Left lung (tissue), 10 donors: ENCODE data around the gene EPS8. TPM values are rescaled to one million over a fixed set of nuclear protein-coding genes. Genes with fewer than 3 reads are reported as not detected.

Experiments
- ATAC-seq: fragments of 200-7000 bp; cut with Tn5 transposase; one replicate; pipeline ENCODE4 v1.9.1; 2020; ENCODE audit warnings: moderate library complexity
- DNase-seq, 4 donors: peaks; one replicate each; pipeline ENCODE4 v3.0.0-alpha.2; 2013 to 2020
- H3K27ac ChIP-seq, 2 donors: fragments of 200-600 bp; sonication (generic) in 1 of 2; one replicate each; pipeline versions ENCODE4 v1.5.0 to v1.8.0; 2020 to 2021
- H3K27me3 ChIP-seq, 2 donors: fragments of 200-600 bp; sonication (generic) in 1 of 2; one replicate each; pipeline versions ENCODE4 v1.5.0 to v1.8.0; 2020 to 2021
- H3K36me3 ChIP-seq, 2 donors: fragments of 200-600 bp; sonication (generic) in 1 of 2; one replicate each; pipeline versions ENCODE4 v1.5.0 to v1.8.0; 2020 to 2021
- H3K4me1 ChIP-seq, 2 donors: fragments of 200-600 bp; one replicate each; pipeline ENCODE4 v1.8.0; 2021
- H3K4me3 ChIP-seq, 2 donors: fragments of 200-600 bp; sonication (generic) in 1 of 2; one replicate each; pipeline versions ENCODE4 v1.5.0 to v1.8.0; 2020 to 2021; ENCODE audit warnings: mild to moderate bottlenecking in 1 of 2
- H3K9me3 ChIP-seq, 2 donors: fragments of 200-600 bp; sonication (generic) in 1 of 2; one replicate each; pipeline versions ENCODE4 v1.5.0 to v1.8.0; 2020 to 2021
- CTCF ChIP-seq, 2 donors: fragments of 200-600 bp; sonication (generic) in 1 of 2; IDR thresholded peaks; one replicate each; pipeline versions ENCODE4 v1.5.0 to v1.8.0; 2021; ENCODE audit warnings: antibody characterized with exemption in 2 of 2
- intact Hi-C, 2 donors: fragments of 100-400 bp; cut with DNase I; formaldehyde crosslinking; loops; one replicate each; pipeline versions ENCODE4 v1.11.2 to v1.14.2; 2022
- polyA plus RNA-seq, 6 donors: library from polyadenylated mRNA; unstranded; fragments of 120-200 nt; gene quantifications; one replicate each; pipeline ENCODE4 v1.2.1, GENCODE V29; 2013; ENCODE audit not compliant: insufficient read length in 6 of 6
- total RNA-seq, 2 donors: library from RNA; stranded (reverse); fragmentation: NEBNext Ultra II Directional; extraction: Animal tissue kit (Norgen Biotek cat#: 25700); gene quantifications; one replicate each; pipeline ENCODE4 v1.2.1, GENCODE V29; 2021
- donor health status: DM: no; HTN: yes; CAD: no.
- donor health status: DM: no; HTN: no; CAD: no.

The EPS8 gene
- total and polyA plus RNA-seq, 8 donors, result 29.0 to 64.8 (median 42.6) TPM

GRCh38 chr12:15782667-15783066, 6.5 kb downstream of the EPS8 start:
- no peak for TF ChIP-seq CTCF (IDR thresholded peaks at IDR 0.05)
- intact Hi-C loops, result no loop called here
- Histone ChIP-seq H3K27me3 (peaks cover 0 to 19% of the 10 kb centered on the region in 2 donors), H3K4me3 (no peak overlapping the region), H3K36me3 (no peaks in the 10 kb centered on the region), H3K4me1 (peaks cover 4 to 6% of the 10 kb centered on the region in 2 donors), H3K27ac (no peak overlapping the region), H3K9me3 (no peaks in the 10 kb centered on the region)
- no peak for ATAC-seq
- DNase-seq, result no peak

DNA sequence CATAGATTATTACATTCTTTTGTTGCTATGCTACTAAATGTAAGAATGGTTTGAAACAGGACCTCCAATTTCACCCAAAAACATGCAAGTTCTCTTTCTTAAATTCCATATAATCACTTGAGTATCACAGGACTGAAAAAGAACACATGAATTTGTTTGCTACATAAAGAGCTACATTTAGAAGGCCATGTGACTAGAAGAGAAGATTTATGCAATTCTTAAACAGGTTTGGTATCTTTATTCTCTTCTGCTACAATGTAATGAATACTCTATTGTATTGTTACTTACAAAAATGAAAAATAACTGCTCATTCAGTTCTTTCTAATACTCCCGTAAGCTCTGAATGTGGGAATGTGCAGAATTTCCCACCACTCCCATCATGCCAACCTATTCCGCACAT, 9.3 kb downstream of the EPS8 start:
- Histone ChIP-seq H3K27me3 (no peaks in the 10 kb centered on the region), H3K36me3 (no peaks in the 10 kb centered on the region), H3K4me1 (peaks cover 4 to 6% of the 10 kb centered on the region in 2 donors), H3K27ac (no peak overlapping the region), H3K9me3 (no peaks in the 10 kb centered on the region), H3K4me3 (no peak overlapping the region)
- no peak for TF ChIP-seq CTCF (IDR thresholded peaks at IDR 0.05)
- intact Hi-C loops, result no loop called here
- ATAC-seq (no peak), DNase-seq (no peak)

DNA sequence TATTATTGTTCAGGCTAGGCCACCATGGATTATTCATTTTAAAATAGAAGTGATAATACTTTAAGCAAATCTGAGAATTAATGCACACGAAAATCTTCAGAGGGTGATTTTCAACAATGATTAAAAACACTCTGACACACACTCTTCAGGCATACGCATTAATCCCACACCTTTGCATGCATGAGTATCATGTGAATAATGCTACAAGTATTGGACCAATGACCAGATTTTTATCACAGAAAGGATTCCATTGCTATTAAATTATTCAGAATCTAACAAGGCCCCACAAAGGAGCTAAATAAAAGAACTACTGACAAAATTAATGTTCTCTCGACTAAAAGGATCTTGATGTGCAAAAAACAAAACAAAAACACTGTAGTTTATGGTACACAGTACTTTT, 11.1 kb downstream of the EPS8 start:
- H3K9me3 ChIP-seq, result no peaks in the 10 kb centered on the region
- TF ChIP-seq CTCF (IDR thresholded peaks at IDR 0.05), result no peak
- intact Hi-C loops, result no loop called here
- H3K4me1 ChIP-seq, result peaks cover 4 to 6% of the 10 kb centered on the region in 2 donors
- H3K27ac ChIP-seq, result no peak overlapping the region
- DNase-seq (no peak), ATAC-seq (no peak)
- H3K27me3 ChIP-seq, result no peaks in the 10 kb centered on the region
- no peak overlapping the region for H3K4me3 ChIP-seq
- H3K36me3 ChIP-seq, result no peaks in the 10 kb centered on the region

DNA sequence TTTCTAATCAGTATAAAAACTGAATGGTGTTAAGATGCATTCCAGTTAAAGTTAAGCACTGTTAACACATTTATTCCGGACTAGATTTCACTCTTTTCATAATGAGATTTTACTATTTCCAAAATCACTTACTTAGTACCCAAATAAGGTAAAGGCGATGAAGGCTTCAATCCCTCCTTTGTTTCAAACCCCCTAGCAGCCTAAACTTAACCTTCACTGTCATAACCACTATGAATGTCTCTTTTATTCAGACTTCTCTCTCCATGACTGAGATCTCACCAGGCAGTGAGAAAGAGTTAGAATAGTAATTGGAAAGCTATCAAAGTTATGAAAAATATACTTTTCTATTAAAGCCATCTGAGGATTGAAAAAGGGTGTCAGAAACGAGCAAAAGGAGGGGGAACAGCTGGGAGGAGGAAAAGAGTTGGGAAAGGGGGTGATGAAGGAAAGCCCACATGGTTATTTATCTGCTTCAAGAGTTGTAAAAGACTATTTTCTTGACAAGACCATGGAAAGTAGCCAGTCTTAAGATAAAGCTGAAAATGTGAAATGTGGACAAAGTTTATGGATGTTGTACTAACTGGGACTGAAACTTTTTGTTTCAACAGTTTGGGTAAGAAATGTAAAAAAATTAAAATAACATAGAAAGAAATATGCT, 11.7 kb downstream of the EPS8 start:
- intact Hi-C loops, result no loop called here
- no peak overlapping the region for H3K27ac ChIP-seq
- no peak for TF ChIP-seq CTCF (IDR thresholded peaks at IDR 0.05)
- H3K36me3 ChIP-seq, result no peaks in the 10 kb centered on the region
- H3K9me3 ChIP-seq, result no peaks in the 10 kb centered on the region
- ATAC-seq, result no peak
- peaks cover 4 to 6% of the 10 kb centered on the region in 2 donors for H3K4me1 ChIP-seq
- H3K27me3 ChIP-seq, result no peaks in the 10 kb centered on the region
- no peak overlapping the region for H3K4me3 ChIP-seq
- DNase-seq, result no peak

DNA sequence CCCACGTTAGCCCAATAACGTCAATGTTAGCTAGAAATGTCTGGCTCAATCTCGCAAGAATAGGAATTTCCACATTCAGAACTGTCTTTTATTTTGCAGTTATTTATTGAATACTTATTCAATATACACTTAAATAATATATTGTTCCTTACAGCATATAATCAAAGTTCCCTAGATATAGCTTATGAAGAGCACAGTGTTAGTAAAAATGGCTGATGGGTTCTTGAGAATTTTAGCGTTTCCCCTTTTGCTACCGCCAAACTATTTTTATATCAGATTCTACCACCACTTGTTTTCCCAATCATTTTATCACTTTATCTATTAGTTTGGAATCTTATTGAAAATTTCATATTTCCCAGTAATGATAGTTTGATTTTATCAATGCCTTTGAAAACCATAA, 12.7 kb downstream of the EPS8 start:
- DNase-seq (no peak), ATAC-seq (no peak)
- Histone ChIP-seq H3K4me1 (peaks cover 4 to 6% of the 10 kb centered on the region in 2 donors), H3K9me3 (no peaks in the 10 kb centered on the region), H3K36me3 (no peaks in the 10 kb centered on the region), H3K4me3 (no peak overlapping the region), H3K27ac (no peak overlapping the region), H3K27me3 (no peaks in the 10 kb centered on the region)
- TF ChIP-seq CTCF (IDR thresholded peaks at IDR 0.05), result no peak
- intact Hi-C loops, result no loop called here
